CD14-positive monocyte (primary cell): ENCODE measurements around the gene MISP3. TPM values are rescaled to one million over a fixed set of nuclear protein-coding genes. Genes with fewer than 3 reads are reported as not detected.

Experiments
- DNase-seq, 3 donors: peaks; one replicate each; pipeline ENCODE4 v3.0.0-alpha.2; 2011 to 2022
- H2AFZ ChIP-seq: 2 replicates; pipeline ENCODE4 v1.6.0; 2012; ENCODE audit warnings: mild to moderate bottlenecking, low read depth, low read length, inconsistent platforms; ENCODE audit not compliant: insufficient read depth, poor library complexity, severe bottlenecking
- H3K27ac ChIP-seq, 2 donors: 1 replicate in 1 of 2; 2 replicates in 1 of 2; pipeline ENCODE4 v1.5.1; 2012 to 2013; ENCODE audit warnings: low read length in 2 of 2, control low read depth in 1 of 2, inconsistent platforms in 1 of 2, low read depth in 1 of 2, mild to moderate bottlenecking in 1 of 2
- H3K27me3 ChIP-seq, 2 donors: one replicate each; pipeline versions ENCODE4 v1.6.0 to v1.6.1; 2011 to 2013; ENCODE audit warnings: low read length in 2 of 2; ENCODE audit not compliant: control insufficient read depth in 2 of 2, insufficient read depth in 2 of 2
- H3K36me3 ChIP-seq, 2 donors: replicated peaks in 1 of 2; 1 replicate in 1 of 2; 2 replicates in 1 of 2; pipeline versions ENCODE4 v1.5.1 to v1.6.1; 2012 to 2013; ENCODE audit warnings: low read length in 2 of 2, control low read depth in 1 of 2, inconsistent platforms in 1 of 2, mild to moderate bottlenecking in 1 of 2; ENCODE audit not compliant: insufficient read depth in 2 of 2, control insufficient read depth in 1 of 2
- H3K4me1 ChIP-seq, 2 donors: 1 replicate in 1 of 2; 2 replicates in 1 of 2; pipeline versions ENCODE4 v1.5.1 to v1.6.1; 2012 to 2013; ENCODE audit warnings: low read length in 2 of 2, control low read depth in 1 of 2, inconsistent platforms in 1 of 2, mild to moderate bottlenecking in 1 of 2, moderate library complexity in 1 of 2; ENCODE audit not compliant: insufficient read depth in 2 of 2, control insufficient read depth in 1 of 2
- H3K4me2 ChIP-seq: replicated peaks from 2 replicates; pipeline ENCODE3; 2012; ENCODE audit warnings: low read length, moderate library complexity, mild to moderate bottlenecking; ENCODE audit not compliant: poor library complexity, severe bottlenecking; ENCODE audit errors: extremely low read depth
- H3K4me3 ChIP-seq, 3 experiments: fragments of 200-600 bp in 1 of 3; sonication (generic) in 1 of 3; replicated peaks in 1 of 3; 1 replicate in 2 of 3; 2 replicates in 1 of 3; pipeline ENCODE4 v1.5.1; 2011 to 2013; ENCODE audit warnings: low read length in 3 of 3, mild to moderate bottlenecking in 3 of 3, control low read depth in 2 of 3, low read depth in 2 of 3, inconsistent platforms in 1 of 3, moderate library complexity in 1 of 3
- H3K79me2 ChIP-seq: 2 replicates; pipeline ENCODE4 v1.6.0; 2012; ENCODE audit warnings: mild to moderate bottlenecking, control low read depth, inconsistent platforms, low read length, moderate library complexity; ENCODE audit not compliant: insufficient read depth
- H3K9ac ChIP-seq: 2 replicates; pipeline ENCODE4 v1.6.0; 2017; ENCODE audit warnings: low read length, mild to moderate bottlenecking; ENCODE audit not compliant: insufficient read depth, poor library complexity, severe bottlenecking
- H3K9me3 ChIP-seq, 2 donors: replicated peaks in 1 of 2; 1 replicate in 1 of 2; 2 replicates in 1 of 2; pipeline versions ENCODE4 v1.5.1 to v1.6.1; 2012 to 2013; ENCODE audit warnings: low read length in 2 of 2, control low read depth in 1 of 2; ENCODE audit not compliant: control insufficient read depth in 1 of 2, insufficient read depth in 1 of 2
- H4K20me1 ChIP-seq: 2 replicates; pipeline ENCODE4 v1.6.0; 2012; ENCODE audit warnings: mild to moderate bottlenecking, low read length, control low read depth, moderate library complexity; ENCODE audit not compliant: insufficient read depth
- H3K27ac Mint-ChIP-seq, 7 donors: one replicate each; pipeline ENCODE4 v1.8.0; 2020; ENCODE audit warnings: mild to moderate bottlenecking in 7 of 7, mixed read lengths in 7 of 7, moderate library complexity in 6 of 7, inconsistent platforms in 2 of 7
- H3K27me3 Mint-ChIP-seq, 3 donors: one replicate each; pipeline ENCODE4 v1.8.0; 2021 to 2022; ENCODE audit warnings: low read depth in 3 of 3, mild to moderate bottlenecking in 3 of 3, mixed read lengths in 3 of 3, moderate library complexity in 3 of 3, inconsistent platforms in 1 of 3
- H3K36me3 Mint-ChIP-seq, 2 donors: one replicate each; pipeline ENCODE4 v1.8.0; 2020; ENCODE audit warnings: mixed read lengths in 2 of 2, inconsistent platforms in 1 of 2, mild to moderate bottlenecking in 1 of 2
- H3K4me1 Mint-ChIP-seq: one replicate; pipeline ENCODE4 v1.8.0; 2020; ENCODE audit warnings: mild to moderate bottlenecking, mixed read lengths
- H3K4me3 Mint-ChIP-seq, 2 donors: one replicate each; pipeline ENCODE4 v1.8.0; 2020; ENCODE audit warnings: mild to moderate bottlenecking in 2 of 2, mixed read lengths in 2 of 2, moderate library complexity in 1 of 2
- H3K9me3 Mint-ChIP-seq, 7 donors: one replicate each; pipeline ENCODE4 v1.8.0; 2020 to 2022; ENCODE audit warnings: mixed read lengths in 7 of 7, mild to moderate bottlenecking in 6 of 7, moderate library complexity in 6 of 7, inconsistent platforms in 2 of 7
- CTCF ChIP-seq: fragments of 200-600 bp; IDR thresholded peaks from one replicate; pipeline ENCODE4 v1.8.0; 2022; ENCODE audit warnings: antibody characterized with exemption, mild to moderate bottlenecking
- WGBS: methylation state at CpG from one replicate; pipeline ENCODE4 v1.1.5; 2013; ENCODE audit warnings: missing lambda C conversion rate; ENCODE audit not compliant: insufficient coverage; 5-methylcytosine and 5-hydroxymethylcytosine counted together
- intact Hi-C, 2 donors: fragments of 100-400 bp; cut with micrococcal nuclease; formaldehyde crosslinking; loops; one replicate each; pipeline versions ENCODE4 v1.15.0 to v1.15.1; 2023
- polyA plus RNA-seq, 3 donors: library from polyadenylated mRNA; depleted of rRNA in 1 of 3; unstranded in 2 of 3; stranded (reverse) in 1 of 3; fragments of 300-500 nt in 2 of 3; fragments of >200 nt in 1 of 3; fragmentation: Illumina TruSeq in 2 of 3; gene quantifications; 1 replicate in 2 of 3; 2 replicates in 1 of 3; pipeline ENCODE4 v1.2.3, GENCODE V29; 2012 to 2021

The MISP3 gene
- polyA plus RNA-seq, 3 donors = 0.42 to 0.77 (median 0.52) TPM

GRCh38 chr19:14035706-14036105, 36.9 kb upstream of the MISP3 start:
- intact Hi-C loops = no loop called here
- H3K27ac Mint-ChIP-seq = no peak overlapping the region

GRCh38 chr19:14039181-14039580, 33.4 kb upstream of the MISP3 start:
- H3K36me3 ChIP-seq = peaks cover 63 to 77% of the 10 kb centered on the region in 2 donors
- no peak overlapping the region for H3K27ac Mint-ChIP-seq

More at GRCh38 chr19:14035706-14036105, 36.9 kb upstream of the MISP3 start:
- Mint-ChIP-seq H3K27me3 (peaks cover 0 to 3% (median 0%) of the 10 kb centered on the region in 3 donors), H3K36me3 (peaks cover 46 to 61% of the 10 kb centered on the region in 2 donors), H3K9me3 (peaks cover 0 to 1% (median 0%) of the 10 kb centered on the region in 7 donors), H3K4me1 (peaks cover 15% of the 10 kb centered on the region), H3K4me3 (no peak overlapping the region)
- DNase-seq = no peak
- peaks cover 32% of the 10 kb centered on the region for H3K79me2 ChIP-seq
- no peaks in the 10 kb centered on the region for H3K9me3 ChIP-seq
- no peak overlapping the region for H3K27ac ChIP-seq
- no peak overlapping the region for H2AFZ ChIP-seq
- H4K20me1 ChIP-seq = no peaks in the 10 kb centered on the region
- H3K4me2 ChIP-seq = no peak overlapping the region
- no peak overlapping the region for H3K9ac ChIP-seq
- peaks cover 13 to 15% of the 10 kb centered on the region in 2 donors for H3K4me1 ChIP-seq
- TF ChIP-seq CTCF = no peak
- H3K4me3 ChIP-seq = no peak overlapping the region
- H3K36me3 ChIP-seq = peaks cover 39 to 45% of the 10 kb centered on the region in 2 donors
- H3K27me3 ChIP-seq = no peaks in the 10 kb centered on the region
- WGBS = 96% methylated on average over 5 of the region's 7 CpGs

More at GRCh38 chr19:14039181-14039580, 33.4 kb upstream of the MISP3 start:
- H3K4me3 ChIP-seq = no peak overlapping the region
- peaks cover 64 to 89% of the 10 kb centered on the region in 2 donors for H3K36me3 Mint-ChIP-seq
- no peaks in the 10 kb centered on the region for H3K27me3 ChIP-seq
- H3K79me2 ChIP-seq = peaks cover 5% of the 10 kb centered on the region
- DNase-seq = no peak
- no peak overlapping the region for H3K27ac ChIP-seq
- H3K4me1 Mint-ChIP-seq = peaks cover 10% of the 10 kb centered on the region
- H3K9me3 ChIP-seq = no peaks in the 10 kb centered on the region
- intact Hi-C loops = no loop called here
- no peak for TF ChIP-seq CTCF
- no peaks in the 10 kb centered on the region for H4K20me1 ChIP-seq
- no peak overlapping the region for H3K4me3 Mint-ChIP-seq
- peaks cover 0 to 3% of the 10 kb centered on the region in 2 donors for H3K4me1 ChIP-seq
- H3K27me3 Mint-ChIP-seq = peaks cover 0 to 2% (median 0%) of the 10 kb centered on the region in 3 donors
- H3K9me3 Mint-ChIP-seq = peaks cover 0 to 3% (median 0%) of the 10 kb centered on the region in 7 donors
- 95% methylated on average over 6 of the region's 7 CpGs for WGBS
- H2AFZ ChIP-seq = no peak overlapping the region
- H3K4me2 ChIP-seq = no peak overlapping the region
- H3K9ac ChIP-seq = no peak overlapping the region
